Measurements from ENCODE around the gene DNAJC10. TPM values are rescaled to one million over a fixed set of nuclear protein-coding genes. Genes with fewer than 3 reads are reported as not detected.
"Not testable (repeated sequence)": the region's sequence is repeated elsewhere in the genome, so short reads cannot be mapped to it uniquely, and the experiment has no call there.

DNAJC10 gene
- total and polyA plus RNA-seq, 9 of the 15 experiments (the other 6 are each of a cell fraction or from before 2014, with no cell fraction given), result 9.8 to 77.7 (median 57.3) TPM

GRCh38 chr2:182768950-182769349, 52.9 kb downstream of the DNAJC10 start:
- ATAC-seq; H2AFZ ChIP-seq (ENCODE audit: low read depth, low read length); BruUV-seq (replicated peaks); H3K4me1 ChIP-seq (replicated peaks in 1 of 2; ENCODE audit: control insufficient read depth in 2 of 2, insufficient read depth in 2 of 2, low read length in 2 of 2); H3K9me3 ChIP-seq (replicated peaks; ENCODE audit: control insufficient read depth, insufficient read depth, low read depth, low read length); H3K4me3 ChIP-seq; H4K20me1 ChIP-seq (replicated peaks; ENCODE audit: control insufficient read depth, insufficient read depth, low read length); H3K27ac ChIP-seq (ENCODE audit: extremely low read depth, low read depth, low read length); FAIRE-seq; H3K79me2 ChIP-seq (ENCODE audit: control insufficient read depth, insufficient read depth, low read length); CTCF ChIA-PET (ENCODE audit: low intra/inter-chr PET ratio); H3K9me1 ChIP-seq (ENCODE audit: control insufficient read depth, insufficient read depth, low read length); H3K9ac ChIP-seq (ENCODE audit: insufficient read depth in 1 of 2, low read depth in 2 of 2, low read length in 2 of 2); DNase-seq (ENCODE audit: extremely low read depth in 1 of 4, low spot score in 3 of 4); H3K4me2 ChIP-seq (ENCODE audit: insufficient read depth, low read length); H3K27me3 ChIP-seq (ENCODE audit: control insufficient read depth in 2 of 2, insufficient read depth in 2 of 2, low read length in 2 of 2); POLR2A ChIA-PET: not testable (repeated sequence)
- peaks cover 38% of the 10 kb centered on the region for H3K36me3 ChIP-seq (ENCODE audit: control insufficient read depth, insufficient read depth, low read length)
- intact Hi-C loops (cut with micrococcal nuclease) (loop anchor here (10.0 kb wide), 2 partner anchors 326 to 584 kb away; no protein-coding TSS in a partner anchor), in situ Hi-C loops (cut with MboI) (loop anchor here (10.0 kb wide), 1 partner anchor 216 kb away; no protein-coding TSS in a partner anchor)
- TF ChIP-seq ZNF146 (CRISPR knock-in tag; IDR thresholded peaks at IDR 0.05; ENCODE audit: unreplicated experiment), result peak; percentile 96
- peak; percentile 52; the same call in 1 of the 2 replicates for TF ChIP-seq BCOR (IDR thresholded peaks at IDR 0.05)
- WGBS (ENCODE audit: insufficient coverage, low coverage, missing lambda C conversion rate), result 92% methylated on average over 2 of the region's 2 CpGs

- no peak overlapping the region for H3K4me2 ChIP-seq (ENCODE audit: insufficient read depth, low read length)
- FAIRE-seq (no peak), ATAC-seq (no peak), DNase-seq (ENCODE audit: extremely low read depth in 1 of 4, low spot score in 3 of 4) (no peak)
- no peaks in the 10 kb centered on the region; a peak in 2 of 5 replicates for H3K4me1 ChIP-seq (replicated peaks in 1 of 2; ENCODE audit: control insufficient read depth in 2 of 2, insufficient read depth in 2 of 2, low read length in 2 of 2)
- no TSS peak for BruUV-seq (replicated peaks)
- ChIA-PET POLR2A (interaction anchor here (0.8 to 1.0 kb wide), 2 partner anchors 12 to 13 kb away, joined by 3 read pairs; no protein-coding TSS in a partner anchor), CTCF (ENCODE audit: low intra/inter-chr PET ratio) (no interaction called here)
- no peaks in the 10 kb centered on the region for H4K20me1 ChIP-seq (replicated peaks; ENCODE audit: control insufficient read depth, insufficient read depth, low read length)
- H3K9ac ChIP-seq (ENCODE audit: insufficient read depth in 1 of 2, low read depth in 2 of 2, low read length in 2 of 2), result no peak overlapping the region
- H3K9me3 ChIP-seq (replicated peaks; ENCODE audit: control insufficient read depth, insufficient read depth, low read depth, low read length), result no peaks in the 10 kb centered on the region
- no peak overlapping the region for H2AFZ ChIP-seq (ENCODE audit: low read depth, low read length)
- WGBS (ENCODE audit: insufficient coverage, low coverage, missing lambda C conversion rate), result 100% methylated on average over 1 of the region's 1 CpG
- no peak overlapping the region for H3K27ac ChIP-seq (ENCODE audit: extremely low read depth, low read depth, low read length)
- H3K79me2 ChIP-seq (ENCODE audit: control insufficient read depth, insufficient read depth, low read length), result no peaks in the 10 kb centered on the region
- no peaks in the 10 kb centered on the region for H3K9me1 ChIP-seq (ENCODE audit: control insufficient read depth, insufficient read depth, low read length)
- in situ Hi-C loops (cut with MboI) (no loop called here), intact Hi-C loops (cut with micrococcal nuclease) (no loop called here)
- peaks cover 28% of the 10 kb centered on the region; the same call in 2 of the 3 replicates for H3K36me3 ChIP-seq (ENCODE audit: control insufficient read depth, insufficient read depth, low read length)
- no peak overlapping the region for H3K4me3 ChIP-seq
- H3K27me3 ChIP-seq (ENCODE audit: control insufficient read depth in 2 of 2, insufficient read depth in 2 of 2, low read length in 2 of 2), result no peaks in the 10 kb centered on the region
- TF ChIP-seq BRF2 (IDR thresholded peaks at IDR 0.05; ENCODE audit: borderline replicate concordance, insufficient read depth, insufficient read length) (no peak), ZNF121 (CRISPR knock-in tag; conservative IDR thresholded peaks at IDR 0.05) (peak; percentile 79), RHOXF2B (CRISPR knock-in tag; conservative IDR thresholded peaks at IDR 0.05) (no peak), HES1 (IDR thresholded peaks at IDR 0.05; ENCODE audit: low read depth) (no peak)
- TF ChIP-seq, protein P1, sequence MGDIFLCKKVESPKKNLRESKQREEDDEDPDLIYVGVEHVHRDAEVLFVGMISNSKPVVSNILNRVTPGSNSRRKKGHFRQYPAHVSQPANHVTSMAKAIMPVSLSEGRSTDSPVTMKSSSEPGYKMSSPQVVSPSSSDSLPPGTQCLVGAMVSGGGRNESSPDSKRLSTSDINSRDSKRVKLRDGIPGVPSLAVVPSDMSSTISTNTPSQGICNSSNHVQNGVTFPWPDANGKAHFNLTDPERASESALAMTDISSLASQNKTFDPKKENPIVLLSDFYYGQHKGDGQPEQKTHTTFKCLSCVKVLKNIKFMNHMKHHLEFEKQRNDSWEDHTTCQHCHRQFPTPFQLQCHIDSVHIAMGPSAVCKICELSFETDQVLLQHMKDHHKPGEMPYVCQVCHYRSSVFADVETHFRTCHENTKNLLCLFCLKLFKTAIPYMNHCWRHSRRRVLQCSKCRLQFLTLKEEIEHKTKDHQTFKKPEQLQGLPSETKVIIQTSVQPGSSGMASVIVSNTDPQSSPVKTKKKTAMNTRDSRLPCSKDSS (IDR thresholded peaks at IDR 0.05; ENCODE audit: low read depth, partially characterized antibody), result no peak
These were observed 63.3 kb downstream of the DNAJC10 start for GRCh38 chr2:182779323-182779722.
